Suprapubic skin (tissue), 4 donors: Measurements from ENCODE around the gene GRIFIN.

Source experiments
- CTCF ChIP-seq, 2 donors: fragments of 200-600 bp in 1 of 2; fragments of 450-650 bp in 1 of 2; sonication (generic) in 1 of 2; IDR thresholded peaks; one replicate each; pipeline ENCODE4 v1.5.1; 2016 to 2019; ENCODE audit warnings: antibody characterized with exemption in 2 of 2, mild to moderate bottlenecking in 1 of 2, moderate library complexity in 1 of 2
- EP300 ChIP-seq: sonication (generic); formaldehyde crosslinking; IDR thresholded peaks from one replicate; pipeline ENCODE4 v1.6.1; 2017; ENCODE audit warnings: antibody characterized with exemption
- POLR2A ChIP-seq, 2 donors: fragments of 450-650 bp; IDR thresholded peaks; one replicate each; pipeline ENCODE4 v1.6.1; 2017; ENCODE audit warnings: antibody characterized with exemption in 2 of 2, mild to moderate bottlenecking in 2 of 2, moderate library complexity in 2 of 2
- POLR2AphosphoS5 ChIP-seq, 3 donors: sonication (generic); formaldehyde crosslinking; IDR thresholded peaks; one replicate each; pipeline ENCODE4 v1.6.1; 2017; ENCODE audit warnings: antibody characterized with exemption in 3 of 3

- TF ChIP-seq CTCF (IDR thresholded peaks at IDR 0.05) (no peak), POLR2A (IDR thresholded peaks at IDR 0.05) (no peak), POLR2AphosphoS5 (IDR thresholded peaks at IDR 0.05) (peak in 1 of 3 donors; percentile 80), EP300 (no peak)
Measured at GRCh38 chr7:2438186-2438585, 38.0 kb downstream of the GRIFIN start.
